Activated CD8-positive, alpha-beta T cell treated with anti-CD3 and anti-CD28 coated beads for 36 hours (primary cell): ENCODE measurements around the gene SLC5A2. TPM values are rescaled to one million over a fixed set of nuclear protein-coding genes. Genes with fewer than 3 reads are reported as not detected.

ENCODE experiments used
- ATAC-seq: fragments of 200-7000 bp; cut with Tn5 transposase; one replicate; pipeline ENCODE4 v1.10.0; 2021; ENCODE audit warnings: mild to moderate bottlenecking, moderate library complexity
- CTCF ChIA-PET: fragments of 350-600 bp; sonication (Branson Sonifier 250); formaldehyde crosslinking; loops from one replicate; lab custom pipeline; 2021; ENCODE audit warnings: antibody characterized with exemption; lab: Charles Lee
- POLR2A ChIA-PET: fragments of 350-600 bp; sonication (Branson Sonifier 250); formaldehyde crosslinking; loops from one replicate; lab custom pipeline; 2021; ENCODE audit warnings: antibody characterized with exemption; lab: Charles Lee
- DNase-seq: peaks from one replicate; pipeline ENCODE4 v3.0.0-alpha.2; 2020
- H3K27ac Mint-ChIP-seq: one replicate; pipeline ENCODE4 v1.8.0; 2021; ENCODE audit warnings: mild to moderate bottlenecking, mixed read lengths
- H3K27me3 Mint-ChIP-seq: one replicate; pipeline ENCODE4 v1.8.0; 2021; ENCODE audit warnings: mixed read lengths
- H3K36me3 Mint-ChIP-seq: one replicate; pipeline ENCODE4 v1.8.0; 2021; ENCODE audit warnings: low read depth, mixed read lengths
- H3K4me1 Mint-ChIP-seq: one replicate; pipeline ENCODE4 v1.8.0; 2021; ENCODE audit warnings: low read depth, mixed read lengths
- H3K4me3 Mint-ChIP-seq: one replicate; pipeline ENCODE4 v1.8.0; 2021; ENCODE audit warnings: mild to moderate bottlenecking, moderate library complexity, mixed read lengths
- H3K9me3 Mint-ChIP-seq: one replicate; pipeline ENCODE4 v1.8.0; 2021; ENCODE audit warnings: mixed read lengths
- intact Hi-C: fragments of 100-400 bp; cut with micrococcal nuclease; formaldehyde crosslinking; loops from one replicate; pipeline ENCODE4 v1.10.0; 2022
- total RNA-seq, 2 experiments: library from RNA; stranded (reverse); gene quantifications; one replicate each; pipeline ENCODE4 v1.2.3, GENCODE V29; 2021
- TF ChIP-seq, protein P1 (sequence below): fragments of 200-600 bp; IDR thresholded peaks from one replicate; pipeline ENCODE4 v1.8.0; 2022; ENCODE audit warnings: antibody characterized with exemption, mild to moderate bottlenecking

Gene SLC5A2
- total RNA-seq, 2 experiments from 2014 or later: not detected

DNA sequence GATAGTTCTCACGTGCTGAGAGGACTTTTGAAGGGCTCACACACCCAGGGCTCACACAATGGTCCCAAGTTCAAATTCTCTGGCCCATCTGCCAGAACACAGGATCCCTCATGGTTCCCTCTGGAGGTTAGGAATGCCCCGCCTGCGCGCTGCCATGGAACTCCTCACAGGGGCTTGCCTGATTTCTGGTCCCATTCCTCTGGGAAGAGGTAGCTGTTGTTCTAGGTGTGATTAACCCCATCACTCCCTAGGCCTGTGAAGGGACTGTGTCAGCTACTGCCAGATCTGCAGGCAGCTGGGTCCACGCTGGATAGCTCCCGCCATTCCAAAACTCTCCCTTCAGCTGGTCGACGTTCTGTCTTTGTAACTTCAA, 25.9 kb upstream of the SLC5A2 start:
- ChIA-PET POLR2A (interaction anchor here (1.7 to 4.8 kb wide), 5 partner anchors 20 to 413 kb away, joined by 3 to 26 read pairs (median 6); partner anchors contain the start of gene FUS), CTCF (interaction anchor here (1.3 to 5.1 kb wide), 5 partner anchors 14 to 412 kb away, joined by 3 to 70 read pairs (median 17); partner anchors contain the start of genes TGFB1I1 and ZNF843)
- H3K27me3 Mint-ChIP-seq: no peaks in the 10 kb centered on the region
- peak overlapping the region; percentile 89 for H3K4me3 Mint-ChIP-seq
- TF ChIP-seq, protein P1, sequence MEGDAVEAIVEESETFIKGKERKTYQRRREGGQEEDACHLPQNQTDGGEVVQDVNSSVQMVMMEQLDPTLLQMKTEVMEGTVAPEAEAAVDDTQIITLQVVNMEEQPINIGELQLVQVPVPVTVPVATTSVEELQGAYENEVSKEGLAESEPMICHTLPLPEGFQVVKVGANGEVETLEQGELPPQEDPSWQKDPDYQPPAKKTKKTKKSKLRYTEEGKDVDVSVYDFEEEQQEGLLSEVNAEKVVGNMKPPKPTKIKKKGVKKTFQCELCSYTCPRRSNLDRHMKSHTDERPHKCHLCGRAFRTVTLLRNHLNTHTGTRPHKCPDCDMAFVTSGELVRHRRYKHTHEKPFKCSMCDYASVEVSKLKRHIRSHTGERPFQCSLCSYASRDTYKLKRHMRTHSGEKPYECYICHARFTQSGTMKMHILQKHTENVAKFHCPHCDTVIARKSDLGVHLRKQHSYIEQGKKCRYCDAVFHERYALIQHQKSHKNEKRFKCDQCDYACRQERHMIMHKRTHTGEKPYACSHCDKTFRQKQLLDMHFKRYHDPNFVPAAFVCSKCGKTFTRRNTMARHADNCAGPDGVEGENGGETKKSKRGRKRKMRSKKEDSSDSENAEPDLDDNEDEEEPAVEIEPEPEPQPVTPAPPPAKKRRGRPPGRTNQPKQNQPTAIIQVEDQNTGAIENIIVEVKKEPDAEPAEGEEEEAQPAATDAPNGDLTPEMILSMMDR: no peak
- no peak overlapping the region for H3K27ac Mint-ChIP-seq
- peaks cover 49% of the 10 kb centered on the region for H3K4me1 Mint-ChIP-seq
- intact Hi-C loops: loop anchor here (10.0 kb wide), 1 partner anchor 408 kb away; no protein-coding TSS in a partner anchor
- no peaks in the 10 kb centered on the region for H3K9me3 Mint-ChIP-seq
- DNase-seq (no peak), ATAC-seq (no peak)
- H3K36me3 Mint-ChIP-seq: peaks cover 33% of the 10 kb centered on the region

DNA sequence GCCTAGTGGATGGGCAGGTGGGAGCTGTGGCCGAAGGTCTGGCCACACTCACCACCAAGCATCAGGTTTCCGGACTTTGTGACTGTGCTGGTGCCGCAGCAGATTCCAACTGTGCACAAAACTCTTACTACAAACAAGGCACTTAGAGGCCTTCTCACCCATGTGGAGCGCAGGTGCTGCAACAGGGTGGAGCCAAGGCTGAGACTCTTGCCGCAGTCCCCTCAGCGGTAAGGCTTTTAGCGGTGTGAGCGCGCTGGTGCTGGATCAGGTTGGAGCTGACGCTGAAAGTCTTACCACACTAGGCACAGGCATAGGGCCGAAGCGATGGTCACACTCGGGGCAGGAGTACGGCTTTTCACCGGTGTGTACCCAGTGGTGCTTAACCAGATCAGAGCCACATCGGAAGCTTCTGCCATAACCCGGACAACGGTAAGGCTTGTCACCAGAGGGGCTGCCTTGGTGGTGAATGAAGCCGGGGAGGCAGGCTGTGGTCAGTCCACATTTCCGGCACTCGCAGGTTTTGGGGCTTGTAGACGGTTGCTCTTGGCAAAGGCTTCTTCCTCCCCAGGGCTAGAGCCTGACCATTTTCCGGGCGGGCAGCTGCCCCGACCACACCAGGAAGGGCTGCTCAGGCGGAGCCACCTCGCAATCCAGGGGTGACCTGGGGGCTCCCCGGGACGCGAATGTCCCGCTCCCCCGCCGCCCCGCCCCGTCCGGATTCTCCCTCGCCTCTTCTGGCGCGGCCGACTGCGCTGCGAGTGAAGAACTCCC, 24.7 kb upstream of the SLC5A2 start:
- peaks cover 44% of the 10 kb centered on the region for H3K4me1 Mint-ChIP-seq
- DNase-seq (peak; percentile 77), ATAC-seq (peak; percentile 3)
- no peaks in the 10 kb centered on the region for H3K9me3 Mint-ChIP-seq
- peak overlapping the region; percentile 97 for H3K27ac Mint-ChIP-seq
- peak overlapping the region; percentile 89 for H3K4me3 Mint-ChIP-seq
- TF ChIP-seq, protein P1: no peak
- POLR2A ChIA-PET: interaction anchor here (0.5 to 4.8 kb wide), 27 partner anchors 10 to 501 kb away, joined by 3 to 26 read pairs (median 4); partner anchors contain the start of genes FUS, PYDC1, RUSF1 and SETD1A
- no peaks in the 10 kb centered on the region for H3K27me3 Mint-ChIP-seq
- intact Hi-C loops: loop anchor here (10.0 kb wide), 1 partner anchor 407 kb away; no protein-coding TSS in a partner anchor
- H3K36me3 Mint-ChIP-seq: peaks cover 33% of the 10 kb centered on the region
- CTCF ChIA-PET: interaction anchor here (0.7 to 5.1 kb wide), 11 partner anchors 10 to 414 kb away, joined by 3 to 70 read pairs (median 5); partner anchors contain the start of genes TGFB1I1, ZNF646, ZNF668 and ZNF843

DNA sequence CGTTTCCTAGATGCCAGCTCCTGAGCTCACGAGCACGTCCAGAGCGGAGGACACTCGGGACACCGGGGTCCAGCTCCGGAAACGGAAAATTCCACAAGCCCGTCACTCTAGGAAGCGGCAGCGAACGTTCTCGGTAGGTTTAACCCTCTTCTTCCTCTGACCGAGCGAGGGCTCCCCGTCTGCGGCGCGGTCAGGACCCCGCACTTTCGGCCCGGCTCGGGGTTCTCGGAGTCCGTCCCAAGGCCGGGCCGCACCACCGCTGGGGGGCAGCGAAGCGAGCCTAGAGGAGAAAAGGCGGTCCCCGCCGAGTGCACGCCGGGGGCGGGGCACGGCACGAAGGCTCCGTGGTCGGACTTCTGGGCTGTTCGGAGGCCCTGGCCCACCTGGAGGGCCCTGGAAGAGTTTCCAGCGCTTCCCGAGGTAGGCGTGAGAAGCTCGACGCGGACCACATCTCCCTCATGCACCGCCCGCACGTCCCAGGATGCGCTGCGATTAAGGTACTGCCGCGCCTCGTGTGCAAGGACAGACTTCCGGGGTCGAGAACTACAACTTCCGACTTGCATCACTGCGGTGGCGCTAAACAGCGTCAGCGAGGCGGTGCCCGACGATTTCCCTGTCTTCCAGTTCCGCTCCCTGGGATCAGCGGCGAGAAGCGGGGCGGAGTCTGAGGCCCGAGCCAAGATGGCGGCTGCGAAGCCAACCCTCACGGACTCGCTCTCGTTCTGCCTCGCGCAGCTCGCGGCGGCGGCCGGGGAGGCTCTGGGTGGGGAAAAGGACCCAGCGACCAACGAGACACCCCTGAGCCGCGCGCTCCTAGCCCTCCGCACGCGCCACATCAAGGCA, 23.9 kb upstream of the SLC5A2 start, which contains the start of gene ARMC5:
ARMC5 (plus strand) TSS at position 658 of the 843 bp plus-strand sequence; CDS start at position 682, 24 bp downstream.
- H3K4me3 Mint-ChIP-seq: peak within 1 kb of the TSS; percentile 91
- no peaks in the 10 kb centered on the region for H3K27me3 Mint-ChIP-seq
- DNase-seq: peak; percentile 98
- H3K36me3 Mint-ChIP-seq: peaks cover 29% of the 10 kb centered on the region
- H3K4me1 Mint-ChIP-seq: peaks cover 39% of the 10 kb centered on the region
- POLR2A ChIA-PET: interaction anchor here (0.5 to 4.8 kb wide), 24 partner anchors 11 to 502 kb away, joined by 3 to 26 read pairs (median 4); partner anchors contain the start of genes FUS, PYDC1, RUSF1 and SETD1A
- ATAC-seq: peak; percentile 77
- intact Hi-C loops: loop anchor here (10.0 kb wide), 1 partner anchor 406 kb away; no protein-coding TSS in a partner anchor
- H3K9me3 Mint-ChIP-seq: no peaks in the 10 kb centered on the region
- CTCF ChIA-PET: interaction anchor here (0.9 to 5.1 kb wide), 19 partner anchors 8 to 505 kb away, joined by 3 to 70 read pairs (median 7); partner anchors contain the start of genes RUSF1, TGFB1I1, ZNF267 and ZNF646
- H3K27ac Mint-ChIP-seq: peak within 1 kb of the TSS; percentile 97
- TF ChIP-seq, protein P1: peak; percentile 73

- Mint-ChIP-seq H3K36me3 (peaks cover 32% of the 10 kb centered on the region), H3K9me3 (no peaks in the 10 kb centered on the region), H3K27ac (peak overlapping the region; percentile 97), H3K4me1 (peaks cover 38% of the 10 kb centered on the region), H3K27me3 (no peaks in the 10 kb centered on the region), H3K4me3 (peak overlapping the region; percentile 91)
- ATAC-seq (peak; percentile 84), DNase-seq (peak; percentile 100)
- intact Hi-C loops: loop anchor here (10.0 kb wide), 1 partner anchor 405 kb away; no protein-coding TSS in a partner anchor
- TF ChIP-seq, protein P1: no peak
- ChIA-PET POLR2A (interaction anchor here (1.2 to 4.8 kb wide), 16 partner anchors 12 to 414 kb away, joined by 3 to 26 read pairs (median 6); partner anchors contain the start of genes FUS, RUSF1, ZNF267 and ZNF843), CTCF (interaction anchor here (0.7 to 5.1 kb wide), 31 partner anchors 8 to 506 kb away, joined by 3 to 70 read pairs (median 5); partner anchors contain the start of genes FUS, PYCARD, RUSF1 and TGFB1I1)
Measured at GRCh38 chr16:31459687-31460581, 23.0 kb upstream of the SLC5A2 start.
